HEK293T (cell line): ENCODE results near the gene MFSD6.

Experiments used
- ARNT ChIP-seq: fragments of 450-650 bp; IDR thresholded peaks from 2 replicates; pipeline ENCODE4 v1.6.1; 2017; ENCODE audit warnings: mild to moderate bottlenecking
- FOXA1 ChIP-seq: fragments of 450-650 bp; IDR thresholded peaks from 2 replicates; pipeline ENCODE4 v1.6.1; 2016; ENCODE audit warnings: mild to moderate bottlenecking
- SP1 ChIP-seq: fragments of 450-650 bp; IDR thresholded peaks from 2 replicates; pipeline ENCODE4 v1.6.1; 2017
- SUZ12 ChIP-seq: fragments of 450-650 bp; IDR thresholded peaks from 2 replicates; pipeline ENCODE4 v1.6.1; 2016; ENCODE audit warnings: mild to moderate bottlenecking

DNA sequence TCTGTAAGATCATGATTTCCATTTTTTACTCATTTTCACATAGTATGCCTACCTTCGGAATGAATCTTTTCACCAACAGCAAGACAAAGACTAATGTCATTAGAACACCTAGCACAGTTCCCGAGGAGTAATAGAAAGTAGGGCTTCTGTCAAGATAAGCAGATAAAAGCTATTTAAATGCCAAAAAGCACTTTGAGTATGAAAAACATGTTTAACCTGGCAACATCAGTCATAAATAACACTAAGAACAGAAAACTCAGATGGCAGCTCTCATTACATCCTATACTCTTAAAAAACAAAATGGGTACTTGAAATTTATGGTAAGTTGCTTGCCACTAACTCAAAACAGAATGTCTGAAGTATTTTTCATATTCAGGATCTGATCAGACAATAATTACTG, 109.3 kb downstream of the MFSD6 start:
- TF ChIP-seq FOXA1: no peak
- TF ChIP-seq ARNT: no peak
- no peak for TF ChIP-seq SUZ12
- TF ChIP-seq SP1: no peak
